Sigmoid colon (tissue), 7 donors: ENCODE measurements around the gene TMED10. TPM values are rescaled to one million over a fixed set of nuclear protein-coding genes. Genes with fewer than 3 reads are reported as not detected.

Experiments used
- DNase-seq: peaks from one replicate; pipeline ENCODE4 v3.0.0-alpha.2; 2019
- H3K27ac ChIP-seq, 4 donors: fragments of 200-600 bp; sonication (generic); one replicate each; pipeline ENCODE4 v1.5.1; 2016 to 2019; ENCODE audit warnings: mild to moderate bottlenecking in 1 of 4
- H3K27me3 ChIP-seq, 3 donors: fragments of 200-600 bp; sonication (generic); one replicate each; pipeline ENCODE4 v1.5.1; 2019; ENCODE audit warnings: mild to moderate bottlenecking in 1 of 3
- H3K36me3 ChIP-seq, 4 donors: fragments of 200-600 bp; sonication (generic); one replicate each; pipeline ENCODE4 v1.5.1; 2016 to 2019
- H3K4me1 ChIP-seq, 4 donors: fragments of 200-600 bp; sonication (generic); one replicate each; pipeline ENCODE4 v1.5.1; 2017 to 2019
- H3K4me3 ChIP-seq, 4 donors: fragments of 200-600 bp; sonication (generic); one replicate each; pipeline ENCODE4 v1.5.1; 2017 to 2019; ENCODE audit warnings: mild to moderate bottlenecking in 2 of 4, moderate library complexity in 1 of 4
- H3K9me3 ChIP-seq, 4 donors: fragments of 200-600 bp in 3 of 4; sonication (generic) in 3 of 4; one replicate each; pipeline versions ENCODE4 v1.5.1 to v1.6.1; 2013 to 2019
- CTCF ChIP-seq, 4 experiments: fragments of 450-650 bp in 3 of 4; fragments of 200-600 bp in 1 of 4; IDR thresholded peaks; one replicate each; pipeline ENCODE4 v1.5.1; 2016 to 2019; ENCODE audit warnings: antibody characterized with exemption in 4 of 4, mild to moderate bottlenecking in 3 of 4, moderate library complexity in 2 of 4
- EP300 ChIP-seq, 4 donors: sonication (generic); formaldehyde crosslinking; IDR thresholded peaks; one replicate each; pipeline ENCODE4 v1.6.1; 2017; ENCODE audit warnings: antibody characterized with exemption in 4 of 4
- POLR2A ChIP-seq, 2 donors: fragments of 450-650 bp; IDR thresholded peaks; one replicate each; pipeline ENCODE4 v1.6.1; 2016; ENCODE audit warnings: antibody characterized with exemption in 2 of 2, mild to moderate bottlenecking in 2 of 2, moderate library complexity in 2 of 2
- POLR2AphosphoS5 ChIP-seq, 4 donors: sonication (generic); formaldehyde crosslinking; IDR thresholded peaks; one replicate each; pipeline ENCODE4 v1.6.1; 2017; ENCODE audit warnings: antibody characterized with exemption in 4 of 4
- WGBS, 2 donors: extraction: QIAGEN DNeasy Blood & Tissue Kit; methylation state at CpG; one replicate each; pipeline ENCODE4 v1.1.7; 2013; 5-methylcytosine and 5-hydroxymethylcytosine counted together
- intact Hi-C: fragments of 100-400 bp; cut with DNase I; formaldehyde crosslinking; loops from one replicate; pipeline ENCODE4 v1.15.1; 2023
- polyA plus RNA-seq, 3 donors: library from polyadenylated mRNA; stranded (reverse); fragments of 200-250 nt; gene quantifications; one replicate each; pipeline ENCODE4 v1.2.3, GENCODE V29; 2013
- total RNA-seq, 4 donors: library from RNA; depleted of rRNA; stranded (reverse); fragments of >200 nt; gene quantifications; one replicate each; pipeline ENCODE4 v1.1.0, GENCODE V29; 2016
- donor health status: healthy with polysubstance abuse.
- donor health status: Bipolar disorder and iron deficiency.
- donor health status: healthy.

Gene TMED10
- total and polyA plus RNA-seq, 7 donors: 38.4 to 236 (median 163) TPM

DNA sequence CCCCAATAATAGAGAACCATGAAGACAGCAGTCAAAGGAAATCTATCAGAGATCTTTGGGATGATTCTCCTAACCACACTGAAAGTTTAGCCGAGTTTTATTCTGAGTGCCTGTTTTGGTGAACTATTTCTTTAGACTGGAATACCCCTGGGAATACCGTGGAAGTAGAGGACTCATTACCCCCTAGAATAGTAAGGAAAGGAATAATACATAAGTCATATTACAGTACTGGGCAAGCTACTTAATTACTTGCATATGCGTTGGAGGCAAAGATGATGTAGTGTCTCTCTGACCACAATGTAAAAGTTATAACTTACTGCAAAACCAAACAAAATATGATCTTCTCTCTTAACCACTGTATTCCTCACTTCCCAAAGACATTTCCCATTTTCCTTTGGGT, 81.5 kb downstream of the TMED10 start:
- H3K27ac ChIP-seq: no peak overlapping the region
- no peak for TF ChIP-seq EP300 (IDR thresholded peaks at IDR 0.05)
- no peak for TF ChIP-seq POLR2A (IDR thresholded peaks at IDR 0.05)
- no peak for TF ChIP-seq CTCF (IDR thresholded peaks at IDR 0.05)
- TF ChIP-seq POLR2AphosphoS5 (IDR thresholded peaks at IDR 0.05): no peak
- DNase-seq: no peak
- H3K27me3 ChIP-seq: no peaks in the 10 kb centered on the region
- intact Hi-C loops: no loop called here
- H3K4me3 ChIP-seq: no peak overlapping the region
- H3K9me3 ChIP-seq: no peaks in the 10 kb centered on the region
- H3K36me3 ChIP-seq: peaks cover 29 to 100% (median 56%) of the 10 kb centered on the region in 4 donors
- no peaks in the 10 kb centered on the region for H3K4me1 ChIP-seq
- 94 to 95% methylated on average over 3 of the region's 3 CpGs for WGBS, 2 donors

DNA sequence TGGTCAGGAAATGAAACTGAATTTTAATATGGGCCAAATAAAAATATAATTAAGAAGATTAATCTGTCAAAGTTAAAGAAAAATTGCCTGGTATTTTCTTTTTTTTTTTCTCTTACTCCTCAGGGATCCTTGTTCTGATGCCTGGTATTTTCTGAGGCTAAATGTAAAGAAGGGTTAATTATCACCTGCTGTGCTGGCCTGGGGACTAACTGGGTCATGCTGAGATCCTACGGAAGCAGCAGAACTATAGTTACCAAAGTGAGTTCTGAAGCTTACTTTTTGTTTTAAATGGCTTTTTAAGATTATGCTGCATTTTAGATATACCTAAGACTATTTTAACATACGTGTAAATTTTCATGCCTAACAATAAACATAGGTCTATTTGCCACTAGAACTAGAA, 83.7 kb downstream of the TMED10 start:
- 90 to 95% methylated on average over 2 of the region's 2 CpGs for WGBS, 2 donors
- TF ChIP-seq POLR2A (IDR thresholded peaks at IDR 0.05): no peak
- no peak for TF ChIP-seq EP300 (IDR thresholded peaks at IDR 0.05)
- no peak for TF ChIP-seq POLR2AphosphoS5 (IDR thresholded peaks at IDR 0.05)
- no peak for TF ChIP-seq CTCF (IDR thresholded peaks at IDR 0.05)
- H3K9me3 ChIP-seq: no peaks in the 10 kb centered on the region
- no peak for DNase-seq
- H3K27ac ChIP-seq: no peak overlapping the region
- no peaks in the 10 kb centered on the region for H3K4me1 ChIP-seq
- intact Hi-C loops: no loop called here
- H3K27me3 ChIP-seq: no peaks in the 10 kb centered on the region
- no peak overlapping the region for H3K4me3 ChIP-seq
- peaks cover 32 to 98% (median 47%) of the 10 kb centered on the region in 4 donors for H3K36me3 ChIP-seq

DNA sequence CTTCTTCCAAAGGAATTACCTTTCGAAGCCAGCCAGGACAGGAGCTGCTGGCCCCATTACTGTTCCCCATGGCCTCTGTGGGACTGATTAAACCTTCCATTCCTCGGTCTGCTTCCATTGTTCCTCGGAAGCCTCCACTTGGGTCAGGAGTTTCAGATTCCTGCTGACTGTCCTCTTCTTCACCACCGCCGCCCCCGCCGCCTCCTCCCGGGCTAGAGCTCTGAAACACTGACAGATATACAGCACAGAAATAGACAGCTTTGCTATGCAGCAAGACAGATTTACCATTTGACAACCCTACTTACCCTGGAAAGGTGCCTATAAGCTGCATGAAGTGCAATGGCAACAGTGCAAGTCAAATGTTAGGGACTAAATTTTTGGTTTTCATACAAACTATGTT, 85.2 kb downstream of the TMED10 start:
- Histone ChIP-seq H3K4me3 (no peak overlapping the region), H3K9me3 (no peaks in the 10 kb centered on the region), H3K27me3 (no peaks in the 10 kb centered on the region), H3K27ac (no peak overlapping the region), H3K36me3 (peaks cover 32 to 98% (median 51%) of the 10 kb centered on the region in 4 donors), H3K4me1 (no peaks in the 10 kb centered on the region)
- intact Hi-C loops: no loop called here
- no peak for DNase-seq
- 95 to 96% methylated on average over 8 of the region's 8 CpGs for WGBS, 2 donors
- TF ChIP-seq POLR2A (IDR thresholded peaks at IDR 0.05): no peak

DNA sequence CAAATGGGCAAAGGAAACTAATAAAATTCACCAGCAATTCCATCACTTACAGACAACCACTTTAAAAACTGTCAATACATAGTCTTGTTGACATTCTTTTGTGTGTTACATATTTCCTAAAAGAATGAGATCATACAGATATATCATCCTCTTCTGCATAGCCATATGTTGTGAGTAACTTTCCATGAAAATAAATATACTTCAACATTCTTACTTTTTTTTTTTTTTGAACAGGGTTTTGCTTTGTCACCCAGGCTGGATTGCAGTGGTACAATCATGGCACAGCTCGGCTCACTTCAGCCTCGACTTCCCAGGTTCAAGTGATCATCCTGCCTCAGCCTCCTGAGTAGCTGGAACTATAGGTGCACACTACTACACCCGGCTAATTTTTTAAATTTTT, 86.1 kb downstream of the TMED10 start:
- H3K4me3 ChIP-seq: no peak overlapping the region
- H3K27ac ChIP-seq: no peak overlapping the region
- H3K27me3 ChIP-seq: no peaks in the 10 kb centered on the region
- 90% methylated on average over 3 of the region's 3 CpGs for WGBS, 2 donors
- H3K9me3 ChIP-seq: no peaks in the 10 kb centered on the region
- intact Hi-C loops: no loop called here
- H3K36me3 ChIP-seq: peaks cover 33 to 98% (median 52%) of the 10 kb centered on the region in 4 donors
- TF ChIP-seq CTCF (IDR thresholded peaks at IDR 0.05) (no peak), EP300 (IDR thresholded peaks at IDR 0.05) (no peak), POLR2AphosphoS5 (IDR thresholded peaks at IDR 0.05) (no peak), POLR2A (IDR thresholded peaks at IDR 0.05) (no peak)
- DNase-seq: no peak
- no peaks in the 10 kb centered on the region for H3K4me1 ChIP-seq

DNA sequence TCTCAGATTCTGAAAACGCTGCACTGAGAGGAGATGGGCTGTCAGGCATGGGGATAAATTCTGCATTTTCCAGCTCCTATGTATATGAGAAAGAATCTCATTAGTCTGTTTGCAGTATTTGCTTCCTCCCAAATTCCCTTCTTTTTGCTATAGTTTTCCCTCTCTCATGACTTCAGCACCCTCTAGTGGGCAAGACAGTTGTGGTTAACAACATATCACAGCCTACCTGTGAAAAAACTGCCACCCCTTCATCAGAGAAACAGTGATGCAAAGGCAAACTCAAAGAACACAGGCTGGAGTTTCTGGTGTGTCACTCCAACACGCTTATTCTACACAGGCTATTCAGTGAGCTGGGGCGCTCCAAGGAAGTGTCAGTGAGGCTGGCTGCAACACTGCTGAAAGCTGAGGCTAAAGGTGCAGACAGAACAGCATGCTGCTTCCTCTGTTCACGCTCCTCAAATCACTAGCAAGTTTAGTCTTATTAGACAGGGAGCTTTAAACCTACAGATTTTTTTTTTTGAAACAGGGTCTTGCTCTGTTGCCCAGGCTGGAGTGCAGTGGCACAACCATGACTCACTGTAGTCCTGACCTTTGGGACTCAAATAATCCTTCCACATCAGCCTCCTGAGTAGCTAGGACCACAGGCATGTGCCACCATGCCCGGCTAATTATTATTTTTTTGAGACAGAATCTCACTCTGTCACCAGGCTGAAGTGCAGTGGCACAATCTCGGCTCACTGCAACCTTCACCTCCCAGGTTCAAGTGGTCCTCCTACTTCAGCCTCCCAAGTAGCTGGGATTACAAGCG, 87.6 kb downstream of the TMED10 start:
- no peak for DNase-seq
- Histone ChIP-seq H3K4me3 (no peak overlapping the region), H3K27ac (no peak overlapping the region), H3K27me3 (no peaks in the 10 kb centered on the region), H3K36me3 (peaks cover 35 to 98% (median 58%) of the 10 kb centered on the region in 4 donors), H3K4me1 (no peaks in the 10 kb centered on the region), H3K9me3 (no peaks in the 10 kb centered on the region)
- 69 to 78% methylated on average over 7 of the region's 7 CpGs for WGBS, 2 donors
- intact Hi-C loops: loop anchor here (2.0 kb wide), 1 partner anchor 142 kb away; no protein-coding TSS in a partner anchor
- TF ChIP-seq POLR2A (IDR thresholded peaks at IDR 0.05) (no peak), EP300 (IDR thresholded peaks at IDR 0.05) (no peak), CTCF (IDR thresholded peaks at IDR 0.05) (peak; percentile 36 to 76 (median 72)), POLR2AphosphoS5 (IDR thresholded peaks at IDR 0.05) (no peak)
